GM12875 (cell line): Measurements from ENCODE around the gene CTNNB1.

ENCODE experiments used
- H3K4me3 ChIP-seq: one replicate; pipeline ENCODE4 v1.5.1; 2011; ENCODE audit warnings: low read depth, low read length, control low read depth
- TF ChIP-seq, protein P1 (sequence below): IDR thresholded peaks from 2 replicates; pipeline ENCODE4 v1.5.1; 2011; ENCODE audit warnings: low read depth, mild to moderate bottlenecking, control low read depth, inconsistent platforms, low read length, moderate library complexity, borderline replicate concordance; ENCODE audit not compliant: insufficient read depth

Gene CTNNB1

DNA sequence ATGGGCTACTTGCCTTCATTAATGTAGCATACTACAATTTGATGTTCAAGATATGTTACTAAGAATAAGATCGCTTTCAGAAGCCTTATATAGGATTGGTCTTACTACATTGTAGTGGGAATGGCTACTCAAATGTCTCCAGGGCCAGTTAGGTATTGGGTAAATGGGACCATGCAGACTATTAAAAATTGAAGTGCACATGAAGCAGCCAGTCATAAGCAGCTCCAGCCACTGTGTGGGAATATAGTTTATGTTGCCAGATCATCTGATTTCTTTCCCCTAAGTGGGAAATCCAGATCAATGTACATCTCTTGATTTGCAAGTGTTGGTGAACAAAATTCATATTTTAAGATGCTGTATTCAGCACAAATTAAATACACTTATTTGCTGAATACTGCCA, 5.1 kb downstream of the CTNNB1 start:
- no peak overlapping the region for H3K4me3 ChIP-seq
- TF ChIP-seq, protein P1, sequence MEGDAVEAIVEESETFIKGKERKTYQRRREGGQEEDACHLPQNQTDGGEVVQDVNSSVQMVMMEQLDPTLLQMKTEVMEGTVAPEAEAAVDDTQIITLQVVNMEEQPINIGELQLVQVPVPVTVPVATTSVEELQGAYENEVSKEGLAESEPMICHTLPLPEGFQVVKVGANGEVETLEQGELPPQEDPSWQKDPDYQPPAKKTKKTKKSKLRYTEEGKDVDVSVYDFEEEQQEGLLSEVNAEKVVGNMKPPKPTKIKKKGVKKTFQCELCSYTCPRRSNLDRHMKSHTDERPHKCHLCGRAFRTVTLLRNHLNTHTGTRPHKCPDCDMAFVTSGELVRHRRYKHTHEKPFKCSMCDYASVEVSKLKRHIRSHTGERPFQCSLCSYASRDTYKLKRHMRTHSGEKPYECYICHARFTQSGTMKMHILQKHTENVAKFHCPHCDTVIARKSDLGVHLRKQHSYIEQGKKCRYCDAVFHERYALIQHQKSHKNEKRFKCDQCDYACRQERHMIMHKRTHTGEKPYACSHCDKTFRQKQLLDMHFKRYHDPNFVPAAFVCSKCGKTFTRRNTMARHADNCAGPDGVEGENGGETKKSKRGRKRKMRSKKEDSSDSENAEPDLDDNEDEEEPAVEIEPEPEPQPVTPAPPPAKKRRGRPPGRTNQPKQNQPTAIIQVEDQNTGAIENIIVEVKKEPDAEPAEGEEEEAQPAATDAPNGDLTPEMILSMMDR, result no peak

DNA sequence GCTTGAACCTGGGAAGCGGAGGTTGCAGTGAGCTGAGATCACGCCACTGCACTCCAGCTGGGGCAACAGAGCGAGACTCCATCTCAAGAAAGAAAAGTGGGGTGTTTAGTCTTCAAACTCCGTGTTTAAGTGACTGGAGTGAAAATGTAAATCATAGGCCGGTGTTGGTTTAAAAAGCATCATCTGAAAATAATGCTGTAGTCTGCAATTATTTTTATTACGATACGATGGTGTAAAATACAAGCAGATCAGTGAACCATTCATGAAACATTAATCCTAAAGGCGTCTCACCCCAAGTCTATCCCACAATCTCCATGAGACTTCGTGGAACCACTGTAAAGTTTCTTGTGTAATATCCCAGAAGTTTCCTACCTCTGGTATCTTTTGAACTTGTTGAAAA, 6.3 kb downstream of the CTNNB1 start:
- TF ChIP-seq, protein P1, result no peak
- H3K4me3 ChIP-seq, result no peak overlapping the region

DNA sequence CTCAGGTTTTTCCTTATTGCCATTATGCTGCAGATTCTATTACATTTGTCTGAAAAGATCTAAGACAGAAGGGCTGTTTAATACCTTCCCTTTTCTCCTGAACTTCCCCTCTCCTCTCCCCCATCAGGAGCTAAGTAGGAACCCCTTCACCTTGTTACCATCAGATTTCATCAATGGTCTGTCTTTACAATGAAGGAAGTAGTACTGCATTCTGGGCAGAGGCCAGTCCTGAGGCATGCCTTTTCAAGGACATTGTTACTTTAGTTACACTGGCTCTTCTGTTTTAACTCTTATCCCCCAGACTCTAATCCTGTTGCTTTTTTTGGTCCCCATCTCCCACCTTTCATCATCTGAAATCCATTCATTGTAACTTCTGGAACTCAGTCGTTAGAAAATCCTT, 8.1 kb downstream of the CTNNB1 start:
- TF ChIP-seq, protein P1, result no peak
- H3K4me3 ChIP-seq, result no peak overlapping the region

DNA sequence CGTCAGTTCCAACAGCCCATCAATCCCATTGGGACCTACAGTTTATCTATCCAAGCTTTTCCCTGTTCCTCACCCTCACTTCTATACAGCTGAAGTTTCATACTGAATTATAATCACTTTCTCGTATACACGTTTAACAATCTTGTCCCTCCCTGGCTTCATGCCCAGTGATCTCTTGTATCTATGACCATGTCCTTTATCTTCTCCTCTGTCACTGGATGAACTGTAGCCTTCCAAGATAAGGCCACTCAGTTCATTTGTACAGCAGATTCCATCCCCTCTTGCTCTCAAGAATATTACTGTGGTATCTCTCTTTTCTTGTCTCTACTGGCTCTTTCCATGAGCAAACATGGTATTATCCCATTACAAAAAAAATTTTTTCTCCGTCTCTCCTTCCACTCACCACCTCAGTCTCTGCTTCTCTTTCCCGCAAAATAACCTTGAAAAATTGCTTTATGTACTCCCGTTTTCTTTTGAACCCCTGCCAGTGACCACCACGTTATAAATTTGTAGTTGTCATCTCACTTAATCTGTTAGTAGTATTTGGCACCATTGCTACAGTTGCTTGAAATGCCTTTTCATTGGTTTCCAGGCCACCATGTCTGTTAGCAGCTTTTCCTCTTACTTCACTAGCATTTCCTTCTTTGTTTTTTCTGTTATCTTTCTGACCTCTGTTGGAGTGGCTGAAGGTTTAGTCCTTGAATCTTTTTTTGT, 9.4 kb downstream of the CTNNB1 start:
- TF ChIP-seq, protein P1, result no peak
- no peak overlapping the region for H3K4me3 ChIP-seq

DNA sequence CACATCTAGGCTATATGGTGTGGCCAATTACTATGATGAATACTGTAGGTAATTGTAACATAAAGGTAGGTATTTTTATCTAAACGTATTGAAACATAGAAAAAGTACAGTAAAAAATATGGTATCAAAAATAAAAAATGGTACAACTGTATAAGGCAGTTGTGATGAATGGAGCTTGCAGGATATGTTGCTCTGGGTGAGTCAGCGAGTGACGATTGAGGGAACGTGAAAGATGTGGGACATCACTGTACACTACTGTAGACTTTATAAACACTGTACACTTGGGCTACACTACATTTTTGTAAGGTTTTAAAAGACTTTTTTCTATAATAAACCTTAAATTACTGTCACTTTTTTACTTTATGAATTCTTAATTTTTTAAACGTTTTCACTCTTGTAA, 10.3 kb downstream of the CTNNB1 start:
- TF ChIP-seq, protein P1, result no peak

DNA sequence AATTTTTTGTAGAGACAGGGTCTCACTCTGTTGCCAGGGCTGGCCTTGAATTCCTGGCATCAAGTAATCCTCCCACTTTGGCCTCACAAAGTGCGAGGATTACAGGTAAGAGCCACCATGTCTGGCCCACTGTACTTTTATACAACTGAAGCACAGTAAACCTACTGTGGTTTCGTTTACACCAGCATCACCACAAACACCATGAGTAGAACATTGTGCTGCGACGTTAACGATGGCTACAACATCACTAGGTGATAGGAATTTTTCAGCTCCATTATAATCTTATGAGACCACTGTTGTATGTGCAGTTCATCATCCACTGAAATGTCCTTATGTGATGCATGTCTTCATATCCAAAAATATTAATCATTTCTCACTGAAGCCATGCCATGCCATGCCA, 11.7 kb downstream of the CTNNB1 start:
- TF ChIP-seq, protein P1, result no peak
- H3K4me3 ChIP-seq, result no peak overlapping the region

More for the DNA sequence above, 10.3 kb downstream of the CTNNB1 start:
- no peak overlapping the region for H3K4me3 ChIP-seq

DNA sequence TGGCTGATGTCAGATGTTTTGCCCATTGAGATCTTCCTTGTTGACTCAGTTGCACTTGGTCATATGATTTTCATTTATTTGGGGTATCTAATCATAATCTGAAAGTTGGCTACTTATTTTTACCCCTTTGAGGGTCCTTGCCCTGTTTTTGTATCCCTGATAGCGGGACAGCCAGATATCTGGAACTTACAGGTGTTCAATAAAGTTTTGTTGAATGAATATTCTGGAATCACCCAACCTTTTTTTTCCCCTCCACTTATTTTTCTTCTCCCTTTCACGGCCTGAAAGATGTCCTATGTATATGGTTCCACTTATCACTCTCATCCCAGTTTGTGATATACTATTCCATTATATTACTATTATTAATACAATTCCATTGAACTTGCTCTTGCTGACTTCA, 12.8 kb downstream of the CTNNB1 start:
- TF ChIP-seq, protein P1, result no peak
- H3K4me3 ChIP-seq, result no peak overlapping the region
